Endothelial cell of umbilical vein (primary cell): ENCODE measurements around the gene ZNF892.

Experiments
- EZH2 ChIP-seq: IDR thresholded peaks from 2 replicates; pipeline ENCODE4 v1.6.1; 2012; ENCODE audit warnings: borderline replicate concordance, low read depth, mild to moderate bottlenecking, moderate library complexity, low read length, inconsistent platforms; ENCODE audit not compliant: severe bottlenecking
- FOS ChIP-seq: IDR thresholded peaks from 2 replicates; pipeline ENCODE4 v1.6.1; 2011; ENCODE audit warnings: mild to moderate bottlenecking, low read length, moderate library complexity, borderline replicate concordance; ENCODE audit not compliant: insufficient read depth
- GATA2 ChIP-seq: IDR thresholded peaks from 2 replicates; pipeline ENCODE4 v1.7.0; 2011; ENCODE audit warnings: low read depth, mild to moderate bottlenecking, moderate library complexity, mixed read lengths, low read length; ENCODE audit not compliant: insufficient read length, insufficient read depth
- JUN ChIP-seq: IDR thresholded peaks from 2 replicates; pipeline ENCODE4 v1.6.1; 2011; ENCODE audit warnings: borderline replicate concordance, low read depth; ENCODE audit not compliant: insufficient read length, insufficient read depth
- MYC ChIP-seq: IDR thresholded peaks from one replicate; pipeline ENCODE4 v1.6.1; 2011; ENCODE audit warnings: mild to moderate bottlenecking, low read depth, low read length
- POLR2A ChIP-seq: IDR thresholded peaks from 2 replicates; pipeline ENCODE4 v1.6.1; 2012; ENCODE audit warnings: low read depth, mild to moderate bottlenecking, control low read depth, low read length
- POLR2AphosphoS5 ChIP-seq: IDR thresholded peaks from 2 replicates; pipeline ENCODE4 v1.6.1; 2012; ENCODE audit warnings: low read depth, mild to moderate bottlenecking, control low read depth, low read length, moderate library complexity; ENCODE audit not compliant: insufficient read depth
- TF ChIP-seq, protein P1 (sequence below), 2 donors: IDR thresholded peaks; 1 replicate in 1 of 2; 2 replicates in 1 of 2; pipeline ENCODE4 v1.5.1; 2011; ENCODE audit warnings: low read length in 2 of 2, mild to moderate bottlenecking in 2 of 2, moderate library complexity in 2 of 2, control low read depth in 1 of 2, inconsistent platforms in 1 of 2, low read depth in 1 of 2; ENCODE audit not compliant: insufficient read depth in 1 of 2; ENCODE audit errors: extremely low read depth in 1 of 2
- TF ChIP-seq, protein P2 (sequence below): IDR thresholded peaks from 2 replicates; pipeline ENCODE4 v1.6.1; 2011; ENCODE audit not compliant: insufficient read depth, insufficient read length

DNA sequence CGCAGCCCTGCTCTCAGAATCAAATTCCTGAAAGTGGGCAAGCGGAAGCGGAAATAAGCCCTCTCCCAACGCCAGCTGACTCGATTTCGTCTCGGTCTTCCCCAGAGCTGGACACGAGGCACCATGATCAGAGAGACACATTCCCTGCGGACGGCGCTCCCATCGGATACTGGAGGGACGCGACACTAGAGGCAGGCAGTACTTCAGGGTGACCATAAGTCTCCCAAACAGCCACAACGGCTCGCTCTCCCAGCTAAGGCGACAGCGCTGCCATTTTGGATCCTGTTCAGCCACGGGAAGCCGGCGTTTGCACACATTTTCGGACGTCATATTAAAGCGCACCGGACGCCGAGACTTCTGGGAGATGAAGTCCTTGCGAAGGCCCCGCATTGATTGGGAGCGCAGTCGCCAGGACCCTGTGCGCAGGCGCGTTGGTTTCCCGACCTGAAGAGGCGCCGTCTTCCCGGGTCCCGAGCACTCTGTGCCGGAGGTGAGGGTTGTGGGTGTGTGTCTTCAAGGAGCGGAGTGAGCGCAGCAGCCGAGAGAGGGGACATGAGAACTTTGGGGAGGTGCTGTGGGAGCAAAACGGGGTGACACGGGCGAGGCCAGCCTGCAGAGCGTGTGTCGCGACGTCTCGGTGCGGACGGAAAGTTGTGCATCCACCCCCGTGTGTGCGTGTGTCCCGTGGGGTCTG lies 41.8 kb upstream of the ZNF892 start, which contains the start of gene ZNF2:
- peak; percentile 87 for TF ChIP-seq POLR2A
- no peak for TF ChIP-seq EZH2
- TF ChIP-seq, protein P1, sequence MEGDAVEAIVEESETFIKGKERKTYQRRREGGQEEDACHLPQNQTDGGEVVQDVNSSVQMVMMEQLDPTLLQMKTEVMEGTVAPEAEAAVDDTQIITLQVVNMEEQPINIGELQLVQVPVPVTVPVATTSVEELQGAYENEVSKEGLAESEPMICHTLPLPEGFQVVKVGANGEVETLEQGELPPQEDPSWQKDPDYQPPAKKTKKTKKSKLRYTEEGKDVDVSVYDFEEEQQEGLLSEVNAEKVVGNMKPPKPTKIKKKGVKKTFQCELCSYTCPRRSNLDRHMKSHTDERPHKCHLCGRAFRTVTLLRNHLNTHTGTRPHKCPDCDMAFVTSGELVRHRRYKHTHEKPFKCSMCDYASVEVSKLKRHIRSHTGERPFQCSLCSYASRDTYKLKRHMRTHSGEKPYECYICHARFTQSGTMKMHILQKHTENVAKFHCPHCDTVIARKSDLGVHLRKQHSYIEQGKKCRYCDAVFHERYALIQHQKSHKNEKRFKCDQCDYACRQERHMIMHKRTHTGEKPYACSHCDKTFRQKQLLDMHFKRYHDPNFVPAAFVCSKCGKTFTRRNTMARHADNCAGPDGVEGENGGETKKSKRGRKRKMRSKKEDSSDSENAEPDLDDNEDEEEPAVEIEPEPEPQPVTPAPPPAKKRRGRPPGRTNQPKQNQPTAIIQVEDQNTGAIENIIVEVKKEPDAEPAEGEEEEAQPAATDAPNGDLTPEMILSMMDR (IDR thresholded peaks at IDR 0.05; ENCODE audit: extremely low read depth in 1 of 2, insufficient read depth in 1 of 2, low read depth in 1 of 2, low read length in 2 of 2) = peak in 1 of 2 donors; percentile 7
- TF ChIP-seq FOS = no peak
- TF ChIP-seq, protein P2, sequence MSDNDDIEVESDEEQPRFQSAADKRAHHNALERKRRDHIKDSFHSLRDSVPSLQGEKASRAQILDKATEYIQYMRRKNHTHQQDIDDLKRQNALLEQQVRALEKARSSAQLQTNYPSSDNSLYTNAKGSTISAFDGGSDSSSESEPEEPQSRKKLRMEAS = no peak
- peak; percentile 83 for TF ChIP-seq POLR2AphosphoS5
- no peak for TF ChIP-seq GATA2
- TF ChIP-seq JUN = no peak
- no peak for TF ChIP-seq MYC
